Measurements from ENCODE around the gene NECAP2. TPM values are rescaled to one million over a fixed set of nuclear protein-coding genes. Genes with fewer than 3 reads are reported as not detected.

Gene NECAP2
- polyA plus RNA-seq, 3 donors, result 78.9 to 223 (median 183) TPM

DNA sequence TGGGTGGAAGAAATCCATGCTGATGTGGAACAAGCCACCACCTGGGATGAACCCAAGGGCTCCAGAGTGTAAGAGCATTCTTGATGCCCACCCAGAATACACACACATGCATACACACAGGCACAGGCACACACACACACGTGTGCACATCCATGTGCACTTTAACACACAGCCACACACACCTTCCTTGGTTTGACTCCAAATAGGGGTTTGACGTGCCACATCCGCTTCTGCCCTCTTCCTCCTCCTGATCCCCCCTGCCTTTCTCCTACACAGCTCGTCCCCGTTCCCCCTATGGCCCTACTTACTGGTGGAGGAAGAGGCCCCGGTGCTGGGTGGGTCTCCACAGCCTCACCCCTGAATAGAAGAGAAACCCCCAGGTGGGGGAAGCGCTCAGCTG is 19.3 kb upstream of the NECAP2 start:
- peaks cover 0 to 6% (median 1%) of the 10 kb centered on the region in 3 donors for H3K27me3 Mint-ChIP-seq (ENCODE audit: low read depth in 3 of 3)
- no peak overlapping the region for H3K4me3 Mint-ChIP-seq
- no peaks in the 10 kb centered on the region for H3K36me3 Mint-ChIP-seq
- peaks cover 0 to 2% (median 0%) of the 10 kb centered on the region in 7 donors for H3K9me3 Mint-ChIP-seq
- Histone ChIP-seq H3K79me2 (ENCODE audit: insufficient read depth, low read length) (no peaks in the 10 kb centered on the region), H2AFZ (ENCODE audit: insufficient read depth, low read depth, low read length, poor library complexity, severe bottlenecking) (no peak overlapping the region), H3K4me1 (ENCODE audit: control insufficient read depth in 1 of 2, insufficient read depth in 2 of 2, low read length in 2 of 2) (no peaks in the 10 kb centered on the region), H3K9ac (ENCODE audit: insufficient read depth, low read length, poor library complexity, severe bottlenecking) (no peak overlapping the region), H3K9me3 (replicated peaks in 1 of 2; ENCODE audit: control insufficient read depth in 1 of 2, insufficient read depth in 1 of 2, low read length in 2 of 2) (no peaks in the 10 kb centered on the region), H3K36me3 (replicated peaks in 1 of 2; ENCODE audit: control insufficient read depth in 1 of 2, insufficient read depth in 2 of 2, low read length in 2 of 2) (no peaks in the 10 kb centered on the region), H3K4me2 (replicated peaks; ENCODE audit: extremely low read depth, low read length, poor library complexity, severe bottlenecking) (no peak overlapping the region), H3K4me3 (replicated peaks in 1 of 3; ENCODE audit: low read depth in 2 of 3, low read length in 3 of 3) (no peak overlapping the region), H3K27ac (ENCODE audit: low read depth in 1 of 2, low read length in 2 of 2) (no peak overlapping the region), H4K20me1 (ENCODE audit: insufficient read depth, low read length) (no peaks in the 10 kb centered on the region), H3K27me3 (ENCODE audit: control insufficient read depth in 2 of 2, insufficient read depth in 2 of 2, low read length in 2 of 2) (no peaks in the 10 kb centered on the region)
- DNase-seq, result no peak
- intact Hi-C loops (cut with micrococcal nuclease), result no loop called here
- WGBS (ENCODE audit: insufficient coverage), result 90% methylated on average over 4 of the region's 7 CpGs
- TF ChIP-seq, protein P1, sequence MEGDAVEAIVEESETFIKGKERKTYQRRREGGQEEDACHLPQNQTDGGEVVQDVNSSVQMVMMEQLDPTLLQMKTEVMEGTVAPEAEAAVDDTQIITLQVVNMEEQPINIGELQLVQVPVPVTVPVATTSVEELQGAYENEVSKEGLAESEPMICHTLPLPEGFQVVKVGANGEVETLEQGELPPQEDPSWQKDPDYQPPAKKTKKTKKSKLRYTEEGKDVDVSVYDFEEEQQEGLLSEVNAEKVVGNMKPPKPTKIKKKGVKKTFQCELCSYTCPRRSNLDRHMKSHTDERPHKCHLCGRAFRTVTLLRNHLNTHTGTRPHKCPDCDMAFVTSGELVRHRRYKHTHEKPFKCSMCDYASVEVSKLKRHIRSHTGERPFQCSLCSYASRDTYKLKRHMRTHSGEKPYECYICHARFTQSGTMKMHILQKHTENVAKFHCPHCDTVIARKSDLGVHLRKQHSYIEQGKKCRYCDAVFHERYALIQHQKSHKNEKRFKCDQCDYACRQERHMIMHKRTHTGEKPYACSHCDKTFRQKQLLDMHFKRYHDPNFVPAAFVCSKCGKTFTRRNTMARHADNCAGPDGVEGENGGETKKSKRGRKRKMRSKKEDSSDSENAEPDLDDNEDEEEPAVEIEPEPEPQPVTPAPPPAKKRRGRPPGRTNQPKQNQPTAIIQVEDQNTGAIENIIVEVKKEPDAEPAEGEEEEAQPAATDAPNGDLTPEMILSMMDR (IDR thresholded peaks at IDR 0.05), result no peak
- peak overlapping the region in 1 of 7 donors; percentile 26 for H3K27ac Mint-ChIP-seq
- peaks cover 10% of the 10 kb centered on the region for H3K4me1 Mint-ChIP-seq

DNA sequence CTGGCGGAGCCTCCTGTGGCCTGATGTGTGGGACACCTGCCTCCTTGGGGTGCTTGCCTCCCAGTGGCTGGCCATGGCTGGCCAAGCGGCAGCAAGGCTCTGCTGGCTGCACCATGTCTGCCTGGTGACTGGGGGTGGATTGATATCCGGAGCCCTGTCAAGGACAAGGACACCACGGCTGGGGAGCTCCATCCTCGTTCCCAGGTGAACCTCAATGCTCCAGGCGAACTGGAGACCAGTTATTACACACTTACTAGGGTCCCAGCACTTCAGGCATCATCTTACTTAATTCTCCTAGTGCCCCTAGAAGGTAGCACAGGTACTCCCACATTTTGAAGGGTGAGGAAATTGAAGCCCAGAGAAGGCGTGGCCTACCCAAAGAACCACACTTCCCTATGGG is 18.5 kb upstream of the NECAP2 start:
- no peak for DNase-seq
- no peaks in the 10 kb centered on the region for H3K27me3 ChIP-seq (ENCODE audit: control insufficient read depth in 2 of 2, insufficient read depth in 2 of 2, low read length in 2 of 2)
- TF ChIP-seq, protein P1 (IDR thresholded peaks at IDR 0.05), result no peak
- H2AFZ ChIP-seq (ENCODE audit: insufficient read depth, low read depth, low read length, poor library complexity, severe bottlenecking), result no peak overlapping the region
- peaks cover 0 to 6% (median 1%) of the 10 kb centered on the region in 3 donors for H3K27me3 Mint-ChIP-seq (ENCODE audit: low read depth in 3 of 3)
- H3K27ac Mint-ChIP-seq, result no peak overlapping the region
- H3K4me3 Mint-ChIP-seq, result no peak overlapping the region
- H3K36me3 ChIP-seq (replicated peaks in 1 of 2; ENCODE audit: control insufficient read depth in 1 of 2, insufficient read depth in 2 of 2, low read length in 2 of 2), result no peaks in the 10 kb centered on the region
- no peak overlapping the region for H3K27ac ChIP-seq (ENCODE audit: low read depth in 1 of 2, low read length in 2 of 2)
- H3K36me3 Mint-ChIP-seq, result no peaks in the 10 kb centered on the region
- H3K79me2 ChIP-seq (ENCODE audit: insufficient read depth, low read length), result no peaks in the 10 kb centered on the region
- peaks cover 10% of the 10 kb centered on the region for H3K4me1 Mint-ChIP-seq
- H3K9me3 ChIP-seq (replicated peaks in 1 of 2; ENCODE audit: control insufficient read depth in 1 of 2, insufficient read depth in 1 of 2, low read length in 2 of 2), result no peaks in the 10 kb centered on the region
- intact Hi-C loops (cut with micrococcal nuclease), result no loop called here
- no peaks in the 10 kb centered on the region for H4K20me1 ChIP-seq (ENCODE audit: insufficient read depth, low read length)
- 100% methylated on average over 2 of the region's 7 CpGs for WGBS (ENCODE audit: insufficient coverage)
- no peak overlapping the region for H3K4me3 ChIP-seq (replicated peaks in 1 of 3; ENCODE audit: low read depth in 2 of 3, low read length in 3 of 3)
- H3K9ac ChIP-seq (ENCODE audit: insufficient read depth, low read length, poor library complexity, severe bottlenecking), result no peak overlapping the region
- H3K4me1 ChIP-seq (ENCODE audit: control insufficient read depth in 1 of 2, insufficient read depth in 2 of 2, low read length in 2 of 2), result no peaks in the 10 kb centered on the region
- H3K9me3 Mint-ChIP-seq, result peaks cover 0 to 2% (median 0%) of the 10 kb centered on the region in 7 donors
- no peak overlapping the region for H3K4me2 ChIP-seq (replicated peaks; ENCODE audit: extremely low read depth, low read length, poor library complexity, severe bottlenecking)

Measured in CD14-positive monocyte (primary cell).